Spleen (tissue), 7 donors: Measurements from ENCODE around the gene MT1H.

ENCODE experiments used
- CTCF ChIP-seq, 11 experiments: fragments of 200-600 bp in 7 of 11; fragments of 450-650 bp in 4 of 11; sonication (generic) in 4 of 11; IDR thresholded peaks in 8 of 11; conservative IDR thresholded peaks in 3 of 11; 1 replicate in 7 of 11; 2 replicates in 4 of 11; pipeline versions ENCODE4 v1.4.0 to v1.8.0; 2016 to 2021; ENCODE audit warnings: antibody characterized with exemption in 11 of 11, inconsistent platforms in 4 of 11, mild to moderate bottlenecking in 1 of 11
- POLR2A ChIP-seq, 3 donors: fragments of 450-650 bp; IDR thresholded peaks; one replicate each; pipeline ENCODE4 v1.5.1; 2017; ENCODE audit warnings: antibody characterized with exemption in 3 of 3, mild to moderate bottlenecking in 1 of 3
- POLR2AphosphoS5 ChIP-seq, 3 donors: sonication (generic); formaldehyde crosslinking; IDR thresholded peaks; one replicate each; pipeline ENCODE4 v1.5.1; 2017; ENCODE audit warnings: antibody characterized with exemption in 3 of 3
- donor health status: DM: no; HTN: no; CAD: no; lungs with moderate emphysema.
- donor health status: DM: no; HTN: no; CAD: no.
- donor health status: DM: no; HTN: no; CAD: no.

- no peak for TF ChIP-seq POLR2AphosphoS5 (IDR thresholded peaks at IDR 0.05)
- no peak for TF ChIP-seq CTCF (IDR thresholded peaks at IDR 0.05 in 8 of 11, conservative IDR thresholded peaks at IDR 0.05 in 3 of 11)
- no peak for TF ChIP-seq POLR2A (IDR thresholded peaks at IDR 0.05)
These were observed 16.4 kb upstream of the MT1H start for GRCh38 chr16:56653218-56653617.
